H9 (cell line): ENCODE measurements around the gene MAPK7. TPM values are rescaled to one million over a fixed set of nuclear protein-coding genes. Genes with fewer than 3 reads are reported as not detected.

ENCODE experiments used
- DNase-seq: peaks from one replicate; pipeline ENCODE4 v3.0.0-alpha.2; 2017
- H2AFZ ChIP-seq: one replicate; pipeline ENCODE4 v1.6.1; 2013; ENCODE audit warnings: mild to moderate bottlenecking, low read length, control low read depth, moderate library complexity
- H2AK5ac ChIP-seq: 2 replicates; pipeline ENCODE4 v1.6.1; 2013; ENCODE audit warnings: low read length, control low read depth, mixed read lengths; ENCODE audit not compliant: insufficient read length
- H2BK120ac ChIP-seq: one replicate; pipeline ENCODE4 v1.6.1; 2013; ENCODE audit warnings: low read depth, mild to moderate bottlenecking, low read length, control low read depth, inconsistent platforms; ENCODE audit not compliant: poor library complexity, severe bottlenecking
- H2BK12ac ChIP-seq: 2 replicates; pipeline ENCODE4 v1.6.1; 2013; ENCODE audit warnings: low read length, control low read depth, mixed read lengths, low read depth; ENCODE audit not compliant: insufficient read length
- H2BK15ac ChIP-seq: 2 replicates; pipeline ENCODE4 v1.6.1; 2013; ENCODE audit warnings: low read depth, low read length, control low read depth
- H2BK20ac ChIP-seq: one replicate; pipeline ENCODE4 v1.6.1; 2013; ENCODE audit warnings: low read depth, mild to moderate bottlenecking, low read length, control low read depth, inconsistent platforms; ENCODE audit not compliant: poor library complexity, severe bottlenecking
- H2BK5ac ChIP-seq: 2 replicates; pipeline ENCODE4 v1.6.1; 2013; ENCODE audit warnings: low read length, control low read depth, mixed read lengths; ENCODE audit not compliant: insufficient read length
- H3K14ac ChIP-seq: 2 replicates; pipeline ENCODE4 v1.6.1; 2013; ENCODE audit warnings: low read length, control low read depth; ENCODE audit not compliant: insufficient read depth
- H3K18ac ChIP-seq: 2 replicates; pipeline ENCODE4 v1.6.1; 2013; ENCODE audit warnings: low read depth, mild to moderate bottlenecking, mixed read lengths, low read length, control low read depth; ENCODE audit not compliant: insufficient read length
- H3K23ac ChIP-seq: 2 replicates; pipeline ENCODE4 v1.6.1; 2013; ENCODE audit warnings: low read length, control low read depth, mixed read lengths, low read depth; ENCODE audit not compliant: insufficient read length
- H3K23me2 ChIP-seq: 2 replicates; pipeline ENCODE4 v1.6.1; 2013; ENCODE audit warnings: low read depth, mild to moderate bottlenecking, mixed read lengths, low read length, control low read depth; ENCODE audit not compliant: insufficient read length, poor library complexity, severe bottlenecking
- H3K27ac ChIP-seq: 2 replicates; pipeline ENCODE4 v1.5.1; 2013; ENCODE audit warnings: low read length, control low read depth, mixed read lengths, low read depth; ENCODE audit not compliant: insufficient read length
- H3K27me3 ChIP-seq: 2 replicates; pipeline ENCODE4 v1.6.1; 2013; ENCODE audit warnings: low read length, control low read depth, inconsistent platforms; ENCODE audit not compliant: insufficient read depth
- H3K4ac ChIP-seq: 2 replicates; pipeline ENCODE4 v1.6.1; 2013; ENCODE audit warnings: low read depth, mild to moderate bottlenecking, control low read depth, inconsistent platforms, low read length, moderate library complexity
- H3K4me1 ChIP-seq: 2 replicates; pipeline ENCODE4 v1.6.1; 2013; ENCODE audit warnings: low read length, control low read depth, inconsistent platforms; ENCODE audit not compliant: insufficient read depth
- H3K4me2 ChIP-seq: 2 replicates; pipeline ENCODE4 v1.6.1; 2013; ENCODE audit warnings: low read length, control low read depth, mixed read lengths; ENCODE audit not compliant: insufficient read length, insufficient read depth
- H3K56ac ChIP-seq: 2 replicates; pipeline ENCODE4 v1.6.1; 2013; ENCODE audit warnings: low read depth, mild to moderate bottlenecking, mixed read lengths, low read length, control low read depth; ENCODE audit not compliant: insufficient read length
- H3K79me1 ChIP-seq: 2 replicates; pipeline ENCODE4 v1.6.1; 2013; ENCODE audit warnings: low read depth, mild to moderate bottlenecking, moderate library complexity, low read length, control low read depth, inconsistent platforms; ENCODE audit not compliant: insufficient read depth, poor library complexity, severe bottlenecking
- H3K79me2 ChIP-seq: 2 replicates; pipeline ENCODE4 v1.6.1; 2013; ENCODE audit warnings: low read length, control low read depth, inconsistent platforms; ENCODE audit not compliant: insufficient read depth
- H3K9ac ChIP-seq: 2 replicates; pipeline ENCODE4 v1.6.1; 2013; ENCODE audit warnings: low read length, control low read depth, mixed read lengths; ENCODE audit not compliant: insufficient read length; ENCODE audit errors: extremely low read depth
- H3K9me3 ChIP-seq: one replicate; pipeline ENCODE4 v1.6.1; 2013; ENCODE audit warnings: low read depth, low read length, inconsistent platforms; ENCODE audit not compliant: control insufficient read depth
- H3T11ph ChIP-seq: one replicate; pipeline ENCODE4 v1.6.1; 2013; ENCODE audit warnings: mild to moderate bottlenecking, low read length, control low read depth, inconsistent platforms
- H4K20me1 ChIP-seq: one replicate; pipeline ENCODE4 v1.6.1; 2013; ENCODE audit not compliant: control insufficient read depth, insufficient read length, insufficient read depth
- H4K5ac ChIP-seq: 2 replicates; pipeline ENCODE4 v1.6.1; 2013; ENCODE audit warnings: low read depth, mild to moderate bottlenecking, mixed read lengths, low read length, control low read depth; ENCODE audit not compliant: insufficient read length
- H4K8ac ChIP-seq: replicated peaks from 2 replicates; pipeline ENCODE4 v1.6.1; 2013; ENCODE audit warnings: low read length, control low read depth, mixed read lengths, low read depth; ENCODE audit not compliant: insufficient read length
- H4K91ac ChIP-seq: 2 replicates; pipeline ENCODE4 v1.6.1; 2013; ENCODE audit warnings: low read depth, mild to moderate bottlenecking, moderate library complexity, mixed read lengths, low read length, control low read depth; ENCODE audit not compliant: insufficient read length
- H3K27ac Mint-ChIP-seq, 3 experiments: 2 replicates in 2 of 3; 3 replicates in 1 of 3; pipeline ENCODE4 v1.8.0; 2020 to 2021; ENCODE audit warnings: mixed read lengths in 3 of 3, mild to moderate bottlenecking in 1 of 3, moderate library complexity in 1 of 3
- H3K27me3 Mint-ChIP-seq: 2 replicates; pipeline ENCODE4 v1.8.0; 2021; ENCODE audit warnings: low read depth, mild to moderate bottlenecking, moderate library complexity, mixed read lengths
- H3K36me3 Mint-ChIP-seq, 3 experiments: 2 replicates in 2 of 3; 3 replicates in 1 of 3; pipeline ENCODE4 v1.8.0; 2020 to 2021; ENCODE audit warnings: low read depth in 3 of 3, mixed read lengths in 3 of 3; ENCODE audit not compliant: insufficient read depth in 1 of 3
- H3K4me1 Mint-ChIP-seq, 2 experiments: 2 replicates each; pipeline ENCODE4 v1.8.0; 2020; ENCODE audit warnings: mixed read lengths in 2 of 2
- H3K4me3 Mint-ChIP-seq, 2 experiments: 2 replicates in 1 of 2; 3 replicates in 1 of 2; pipeline ENCODE4 v1.8.0; 2020 to 2021; ENCODE audit warnings: mild to moderate bottlenecking in 2 of 2, mixed read lengths in 2 of 2, moderate library complexity in 1 of 2
- H3K9me3 Mint-ChIP-seq, 2 experiments: 2 replicates in 1 of 2; 3 replicates in 1 of 2; pipeline ENCODE4 v1.8.0; 2020; ENCODE audit warnings: mild to moderate bottlenecking in 2 of 2, mixed read lengths in 2 of 2, moderate library complexity in 1 of 2
- CTCF ChIP-seq: fragments of 200-600 bp; sonication (generic); conservative IDR thresholded peaks from 3 replicates; pipeline ENCODE4 v1.8.0; 2021; ENCODE audit warnings: antibody characterized with exemption, mild to moderate bottlenecking
- WGBS: extraction: QIAGEN DNeasy Blood & Tissue Kit; methylation state at CpG from one replicate; pipeline ENCODE4 v1.1.7; 2013; ENCODE audit warnings: missing lambda C conversion rate, low lambda C conversion rate, mixed read lengths; ENCODE audit not compliant: insufficient read length; ENCODE audit errors: extremely low coverage; 5-methylcytosine and 5-hydroxymethylcytosine counted together
- total RNA-seq: library from RNA; stranded (reverse); gene quantifications from 2 replicates; pipeline ENCODE4 v1.2.1, GENCODE V29; 2021

The MAPK7 gene
- total RNA-seq, 1 experiment from 2014 or later = 43.8 TPM

GRCh38 chr17:19390951-19391350 lies 12.7 kb downstream of the MAPK7 start:
- H3T11ph ChIP-seq = no peak overlapping the region
- no peak overlapping the region for H2AFZ ChIP-seq
- H2BK5ac ChIP-seq = no peak overlapping the region
- H3K4me1 Mint-ChIP-seq = peaks cover 51 to 53% of the 10 kb centered on the region in 2 experiments
- H3K9me3 Mint-ChIP-seq = peaks cover 0 to 2% of the 10 kb centered on the region in 2 experiments; a peak in 1 of 5 replicates
- no peak overlapping the region for H3K56ac ChIP-seq
- H3K14ac ChIP-seq = no peak overlapping the region
- no CpG with 5 or more reads among the region's 2 CpGs for WGBS
- H3K4ac ChIP-seq = no peak overlapping the region
- no peak overlapping the region for H4K8ac ChIP-seq
- no peak for TF ChIP-seq CTCF
- H2BK20ac ChIP-seq = no peak overlapping the region
- H3K9me3 ChIP-seq = no peaks in the 10 kb centered on the region
- H3K4me1 ChIP-seq = peaks cover 7% of the 10 kb centered on the region; the same call in 1 of the 2 replicates
- no peaks in the 10 kb centered on the region for H3K27me3 Mint-ChIP-seq
- H2BK12ac ChIP-seq = no peak overlapping the region
- H2BK15ac ChIP-seq = no peak overlapping the region
- no peak overlapping the region for H3K27ac ChIP-seq
- H3K18ac ChIP-seq = no peak overlapping the region
- H3K79me2 ChIP-seq = no peaks in the 10 kb centered on the region
- no peaks in the 10 kb centered on the region for H4K20me1 ChIP-seq
- no peaks in the 10 kb centered on the region for H3K79me1 ChIP-seq
- no peaks in the 10 kb centered on the region for H3K27me3 ChIP-seq
- H3K9ac ChIP-seq = no peak overlapping the region
- H3K23ac ChIP-seq = no peak overlapping the region
- no peaks in the 10 kb centered on the region for H3K23me2 ChIP-seq
- no peak overlapping the region for H2AK5ac ChIP-seq
- peaks cover 0 to 2% (median 0%) of the 10 kb centered on the region in 3 experiments; a peak in 2 of 7 replicates for H3K36me3 Mint-ChIP-seq
- no peak overlapping the region for H3K27ac Mint-ChIP-seq
- no peak overlapping the region for H4K91ac ChIP-seq
- no peak overlapping the region for H2BK120ac ChIP-seq
- no peak for DNase-seq
- no peak overlapping the region for H3K4me2 ChIP-seq
- H4K5ac ChIP-seq = no peak overlapping the region
- H3K4me3 Mint-ChIP-seq = no peak overlapping the region; a peak in 1 of 5 replicates
